Measurements from ENCODE around the gene C9orf50.
"Not testable (repeated sequence)": the region's sequence is repeated elsewhere in the genome, so short reads cannot be mapped to it uniquely, and the experiment has no call there.

The C9orf50 gene

GRCh38 chr9:129609486-129610212 is 11.3 kb downstream of the C9orf50 start:
- no peak for DNase-seq

- DNase-seq, result no peak
Observed at GRCh38 chr9:129608561-129609481, 12.1 kb downstream of the C9orf50 start.

- no peak for DNase-seq
Observed at GRCh38 chr9:129607027-129607387, 13.9 kb downstream of the C9orf50 start.

- DNase-seq, result no peak
Observed at GRCh38 chr9:129606161-129607026, 14.5 kb downstream of the C9orf50 start.

GRCh38 chr9:129604766-129605163 is 16.1 kb downstream of the C9orf50 start:
- no peak for DNase-seq

GRCh38 chr9:129604056-129604765 is 16.7 kb downstream of the C9orf50 start:
- no peak for DNase-seq

GRCh38 chr9:129602598-129603415 is 18.1 kb downstream of the C9orf50 start:
- DNase-seq, result no peak

- no peak for DNase-seq
Observed at GRCh38 chr9:129601082-129601674, 19.7 kb downstream of the C9orf50 start.

GRCh38 chr9:129598089-129598596 is 22.8 kb downstream of the C9orf50 start:
- DNase-seq, result no peak

GRCh38 chr9:129597355-129598088 is 23.4 kb downstream of the C9orf50 start:
- DNase-seq, result no peak

- no peak for DNase-seq
Observed at GRCh38 chr9:129596541-129597331, 24.2 kb downstream of the C9orf50 start.

- no peak for DNase-seq
Observed at GRCh38 chr9:129595903-129596540, 24.9 kb downstream of the C9orf50 start.

- DNase-seq, result no peak
Observed at GRCh38 chr9:129595311-129595741, 25.6 kb downstream of the C9orf50 start.

GRCh38 chr9:129594632-129595031 is 26.3 kb downstream of the C9orf50 start:
- no peak for DNase-seq

- DNase-seq, result not testable (repeated sequence)
Observed at GRCh38 chr9:129592790-129593189, 28.1 kb downstream of the C9orf50 start.

GRCh38 chr9:129591916-129592315 is 29.0 kb downstream of the C9orf50 start:
- DNase-seq, result no peak

GRCh38 chr9:129590466-129590865 is 30.4 kb downstream of the C9orf50 start:
- DNase-seq, result no peak

- DNase-seq, result no peak
Observed at GRCh38 chr9:129587487-129588262, 33.2 kb downstream of the C9orf50 start.

All from NCI-H1048 (cell line).